CD8-positive, alpha-beta memory T cell (primary cell): ENCODE results near the gene NKD2. TPM values are rescaled to one million over a fixed set of nuclear protein-coding genes. Genes with fewer than 3 reads are reported as not detected.

ENCODE experiments used
- CTCF ChIA-PET: fragments of 350-600 bp; sonication (Branson Sonifier 250); formaldehyde crosslinking; loops from one replicate; lab custom pipeline; 2021; ENCODE audit warnings: antibody characterized with exemption; lab: Charles Lee
- POLR2A ChIA-PET: fragments of 350-600 bp; sonication (Branson Sonifier 250); formaldehyde crosslinking; loops from one replicate; lab custom pipeline; 2021; ENCODE audit warnings: antibody characterized with exemption; lab: Charles Lee
- DNase-seq, 5 donors: peaks; one replicate each; pipeline versions ENCODE4 v3.0.0 to v3.0.0-alpha.2; 2020 to 2022; ENCODE audit warnings: mixed read lengths in 1 of 5
- H3K27ac ChIP-seq: one replicate; pipeline ENCODE4 v1.7.0; 2013; ENCODE audit warnings: low read depth, mild to moderate bottlenecking, low read length, moderate library complexity
- H3K27me3 ChIP-seq: 2 replicates; pipeline ENCODE4 v1.7.0; 2013; ENCODE audit warnings: low read length, mild to moderate bottlenecking; ENCODE audit not compliant: insufficient read depth, poor library complexity, severe bottlenecking
- H3K36me3 ChIP-seq: 2 replicates; pipeline ENCODE4 v1.7.0; 2013; ENCODE audit warnings: mild to moderate bottlenecking, low read length, moderate library complexity; ENCODE audit not compliant: insufficient read depth
- H3K4me1 ChIP-seq: 2 replicates; pipeline ENCODE4 v1.7.0; 2013; ENCODE audit warnings: mild to moderate bottlenecking, low read length, moderate library complexity; ENCODE audit not compliant: insufficient read depth
- H3K4me3 ChIP-seq: 2 replicates; pipeline ENCODE4 v1.7.0; 2013; ENCODE audit warnings: mild to moderate bottlenecking, low read length
- H3K9me3 ChIP-seq: 2 replicates; pipeline ENCODE4 v1.7.0; 2013; ENCODE audit warnings: mild to moderate bottlenecking, low read length
- H3K27ac Mint-ChIP-seq, 8 donors: one replicate each; pipeline ENCODE4 v1.8.0; 2020 to 2021; ENCODE audit warnings: mixed read lengths in 8 of 8, mild to moderate bottlenecking in 6 of 8, inconsistent platforms in 3 of 8, moderate library complexity in 3 of 8
- H3K27me3 Mint-ChIP-seq, 2 donors: one replicate each; pipeline ENCODE4 v1.8.0; 2020 to 2021; ENCODE audit warnings: mixed read lengths in 2 of 2, mild to moderate bottlenecking in 1 of 2, moderate library complexity in 1 of 2
- H3K36me3 Mint-ChIP-seq, 3 donors: one replicate each; pipeline ENCODE4 v1.8.0; 2020 to 2021; ENCODE audit warnings: mixed read lengths in 3 of 3, inconsistent platforms in 1 of 3, mild to moderate bottlenecking in 1 of 3
- H3K4me1 Mint-ChIP-seq, 3 donors: one replicate each; pipeline ENCODE4 v1.8.0; 2020 to 2021; ENCODE audit warnings: mixed read lengths in 3 of 3, inconsistent platforms in 1 of 3, mild to moderate bottlenecking in 1 of 3
- H3K4me3 Mint-ChIP-seq, 7 donors: one replicate each; pipeline ENCODE4 v1.8.0; 2020 to 2021; ENCODE audit warnings: mixed read lengths in 7 of 7, mild to moderate bottlenecking in 6 of 7, moderate library complexity in 4 of 7, inconsistent platforms in 2 of 7
- H3K9me3 Mint-ChIP-seq, 5 donors: one replicate each; pipeline ENCODE4 v1.8.0; 2020 to 2022; ENCODE audit warnings: mixed read lengths in 5 of 5, mild to moderate bottlenecking in 3 of 5, moderate library complexity in 2 of 5, inconsistent platforms in 1 of 5
- polyA plus RNA-seq: library from polyadenylated mRNA; unstranded; fragments of 300-500 nt; fragmentation: Illumina TruSeq; gene quantifications from one replicate; pipeline ENCODE4 v1.2.3, GENCODE V29; 2021
- total RNA-seq, 2 experiments: library from RNA; stranded (reverse); gene quantifications; one replicate each; pipeline ENCODE4 v1.2.3, GENCODE V29; 2021

Gene NKD2
- total and polyA plus RNA-seq, 3 experiments from 2014 or later = 0.20 to 0.48 TPM; not detected in 1

- no peak overlapping the region for H3K4me3 Mint-ChIP-seq
- H3K4me1 Mint-ChIP-seq = no peaks in the 10 kb centered on the region
- H3K27ac ChIP-seq = no peak overlapping the region
- POLR2A ChIA-PET = no interaction called here
- DNase-seq = no peak
- H3K9me3 Mint-ChIP-seq = peaks cover 0 to 20% (median 8%) of the 10 kb centered on the region in 5 donors
- peaks cover 33 to 50% of the 10 kb centered on the region in 2 donors for H3K27me3 Mint-ChIP-seq
- CTCF ChIA-PET = no interaction called here
- H3K4me3 ChIP-seq = no peak overlapping the region
- peaks cover 6% of the 10 kb centered on the region for H3K4me1 ChIP-seq
- H3K27me3 ChIP-seq = no peaks in the 10 kb centered on the region
- no peak overlapping the region for H3K27ac Mint-ChIP-seq
- H3K9me3 ChIP-seq = no peaks in the 10 kb centered on the region
- H3K36me3 Mint-ChIP-seq = peaks cover 0 to 3% (median 0%) of the 10 kb centered on the region in 3 donors
- no peaks in the 10 kb centered on the region for H3K36me3 ChIP-seq
Observed at GRCh38 chr5:988322-988721, 20.3 kb upstream of the NKD2 start.

- H3K9me3 ChIP-seq = no peaks in the 10 kb centered on the region
- H3K4me3 ChIP-seq = no peak overlapping the region
- H3K9me3 Mint-ChIP-seq = peaks cover 0 to 12% (median 4%) of the 10 kb centered on the region in 5 donors
- CTCF ChIA-PET = interaction anchor here (1.3 kb wide), 1 partner anchor 12 kb away, joined by 3 read pairs; no protein-coding TSS in a partner anchor
- no peak overlapping the region for H3K27ac Mint-ChIP-seq
- H3K27ac ChIP-seq = no peak overlapping the region
- H3K36me3 Mint-ChIP-seq = no peaks in the 10 kb centered on the region
- no peaks in the 10 kb centered on the region for H3K4me1 ChIP-seq
- POLR2A ChIA-PET = no interaction called here
- no peaks in the 10 kb centered on the region for H3K4me1 Mint-ChIP-seq
- no peaks in the 10 kb centered on the region for H3K27me3 ChIP-seq
- no peaks in the 10 kb centered on the region for H3K36me3 ChIP-seq
- H3K4me3 Mint-ChIP-seq = peak overlapping the region in 1 of 7 donors; percentile 23
- H3K27me3 Mint-ChIP-seq = peaks cover 29 to 41% of the 10 kb centered on the region in 2 donors
- DNase-seq = no peak
Observed at GRCh38 chr5:989961-990530, 18.6 kb upstream of the NKD2 start.

GRCh38 chr5:991472-992267, 16.9 kb upstream of the NKD2 start:
- H3K36me3 Mint-ChIP-seq = no peaks in the 10 kb centered on the region
- no peak overlapping the region for H3K4me3 ChIP-seq
- no peak overlapping the region for H3K27ac ChIP-seq
- peaks cover 0 to 8% (median 4%) of the 10 kb centered on the region in 5 donors for H3K9me3 Mint-ChIP-seq
- H3K27me3 ChIP-seq = no peaks in the 10 kb centered on the region
- DNase-seq = no peak
- ChIA-PET CTCF (no interaction called here), POLR2A (no interaction called here)
- H3K4me1 ChIP-seq = no peaks in the 10 kb centered on the region
- peak overlapping the region in 1 of 8 donors; percentile 54 for H3K27ac Mint-ChIP-seq
- H3K4me1 Mint-ChIP-seq = peaks cover 0 to 3% (median 3%) of the 10 kb centered on the region in 3 donors
- H3K4me3 Mint-ChIP-seq = no peak overlapping the region
- no peaks in the 10 kb centered on the region for H3K9me3 ChIP-seq
- peaks cover 26 to 37% of the 10 kb centered on the region in 2 donors for H3K27me3 Mint-ChIP-seq
- H3K36me3 ChIP-seq = no peaks in the 10 kb centered on the region

- Mint-ChIP-seq H3K27me3 (peaks cover 17 to 21% of the 10 kb centered on the region in 2 donors), H3K9me3 (peaks cover 0 to 1% (median 0%) of the 10 kb centered on the region in 5 donors), H3K4me3 (no peak overlapping the region), H3K36me3 (no peaks in the 10 kb centered on the region), H3K27ac (no peak overlapping the region), H3K4me1 (peaks cover 8 to 13% (median 10%) of the 10 kb centered on the region in 3 donors)
- H3K4me1 ChIP-seq = peaks cover 6% of the 10 kb centered on the region
- H3K27ac ChIP-seq = no peak overlapping the region
- no peak overlapping the region for H3K4me3 ChIP-seq
- no peaks in the 10 kb centered on the region for H3K27me3 ChIP-seq
- no peaks in the 10 kb centered on the region for H3K9me3 ChIP-seq
- CTCF ChIA-PET = no interaction called here
- POLR2A ChIA-PET = no interaction called here
- H3K36me3 ChIP-seq = no peaks in the 10 kb centered on the region
- DNase-seq = no peak
Observed at GRCh38 chr5:994272-994607, 14.4 kb upstream of the NKD2 start.

- no peaks in the 10 kb centered on the region for H3K36me3 ChIP-seq
- H3K9me3 ChIP-seq = no peaks in the 10 kb centered on the region
- H3K9me3 Mint-ChIP-seq = peaks cover 0 to under 1% (median 0%) of the 10 kb centered on the region in 5 donors
- peaks cover 8 to 13% (median 10%) of the 10 kb centered on the region in 3 donors for H3K4me1 Mint-ChIP-seq
- no peak overlapping the region for H3K27ac Mint-ChIP-seq
- H3K4me3 ChIP-seq = no peak overlapping the region
- H3K4me3 Mint-ChIP-seq = no peak overlapping the region
- ChIA-PET CTCF (no interaction called here), POLR2A (no interaction called here)
- no peaks in the 10 kb centered on the region for H3K36me3 Mint-ChIP-seq
- H3K27me3 Mint-ChIP-seq = peaks cover 15 to 24% of the 10 kb centered on the region in 2 donors
- no peaks in the 10 kb centered on the region for H3K27me3 ChIP-seq
- H3K27ac ChIP-seq = no peak overlapping the region
- no peak for DNase-seq
- H3K4me1 ChIP-seq = peaks cover 6% of the 10 kb centered on the region
Observed at GRCh38 chr5:994821-995220, 13.8 kb upstream of the NKD2 start.

GRCh38 chr5:995318-995717, 13.3 kb upstream of the NKD2 start:
- ChIA-PET POLR2A (no interaction called here), CTCF (no interaction called here)
- H3K4me1 Mint-ChIP-seq = peaks cover 8 to 13% (median 10%) of the 10 kb centered on the region in 3 donors
- Histone ChIP-seq H3K27me3 (no peaks in the 10 kb centered on the region), H3K4me3 (no peak overlapping the region), H3K4me1 (peaks cover 6% of the 10 kb centered on the region), H3K36me3 (no peaks in the 10 kb centered on the region), H3K9me3 (no peaks in the 10 kb centered on the region), H3K27ac (no peak overlapping the region)
- no peak for DNase-seq
- H3K36me3 Mint-ChIP-seq = no peaks in the 10 kb centered on the region
- H3K27me3 Mint-ChIP-seq = peaks cover 15 to 20% of the 10 kb centered on the region in 2 donors
- H3K9me3 Mint-ChIP-seq = no peaks in the 10 kb centered on the region
- H3K27ac Mint-ChIP-seq = no peak overlapping the region
- H3K4me3 Mint-ChIP-seq = no peak overlapping the region

GRCh38 chr5:997001-997474, 11.6 kb upstream of the NKD2 start:
- CTCF ChIA-PET = no interaction called here
- no peak for DNase-seq
- Histone ChIP-seq H3K4me3 (no peak overlapping the region), H3K36me3 (no peaks in the 10 kb centered on the region), H3K27me3 (no peaks in the 10 kb centered on the region), H3K27ac (no peak overlapping the region), H3K4me1 (peaks cover 6% of the 10 kb centered on the region), H3K9me3 (no peaks in the 10 kb centered on the region)
- POLR2A ChIA-PET = no interaction called here
- Mint-ChIP-seq H3K36me3 (no peaks in the 10 kb centered on the region), H3K9me3 (no peaks in the 10 kb centered on the region), H3K4me1 (peaks cover 8 to 13% (median 10%) of the 10 kb centered on the region in 3 donors), H3K27ac (peak overlapping the region in 1 of 8 donors; percentile 56), H3K4me3 (no peak overlapping the region), H3K27me3 (peaks cover 10 to 16% of the 10 kb centered on the region in 2 donors)

GRCh38 chr5:997711-998110, 10.9 kb upstream of the NKD2 start:
- Mint-ChIP-seq H3K4me3 (no peak overlapping the region), H3K4me1 (peaks cover 8 to 13% (median 10%) of the 10 kb centered on the region in 3 donors), H3K9me3 (no peaks in the 10 kb centered on the region), H3K27me3 (peaks cover 5 to 14% of the 10 kb centered on the region in 2 donors), H3K27ac (no peak overlapping the region), H3K36me3 (no peaks in the 10 kb centered on the region)
- POLR2A ChIA-PET = no interaction called here
- H3K4me3 ChIP-seq = no peak overlapping the region
- H3K4me1 ChIP-seq = peaks cover 6% of the 10 kb centered on the region
- CTCF ChIA-PET = no interaction called here
- DNase-seq = no peak
- H3K27ac ChIP-seq = no peak overlapping the region
- no peaks in the 10 kb centered on the region for H3K9me3 ChIP-seq
- no peaks in the 10 kb centered on the region for H3K36me3 ChIP-seq
- no peaks in the 10 kb centered on the region for H3K27me3 ChIP-seq
